ENCODE results near the gene TRAPPC3L. TPM values are rescaled to one million over a fixed set of nuclear protein-coding genes. Genes with fewer than 3 reads are reported as not detected.

Gene TRAPPC3L
- total RNA-seq, 1 donor from 2014 or later, result 1.4 TPM

GRCh38 chr6:116557893-116558292, 12.4 kb upstream of the TRAPPC3L start:
- DNase-seq (ENCODE audit: low spot score), result peak; percentile 89

- DNase-seq (ENCODE audit: low spot score), result no peak
Observed at GRCh38 chr6:116556814-116557415, 11.4 kb upstream of the TRAPPC3L start.

- no peak for DNase-seq (ENCODE audit: low spot score)
Observed at GRCh38 chr6:116556065-116556464, 10.6 kb upstream of the TRAPPC3L start.

GRCh38 chr6:116553451-116553850, 8.0 kb upstream of the TRAPPC3L start, which contains the start of gene CALHM4:
Gene CALHM4 (plus strand): TSS chr6:116553751. CDS start chr6:116553794, 43 bp downstream.
- no peak for DNase-seq (ENCODE audit: low spot score)

GRCh38 chr6:116550796-116551195, 5.3 kb upstream of the TRAPPC3L start:
- no peak for DNase-seq (ENCODE audit: low spot score)

GRCh38 chr6:116547358-116547757, 1.9 kb upstream of the TRAPPC3L start:
- DNase-seq (ENCODE audit: low spot score), result no peak

GRCh38 chr6:116543149-116543548, 2.3 kb downstream of the TRAPPC3L start:
- no peak for DNase-seq (ENCODE audit: low spot score)

GRCh38 chr6:116542426-116542825, 3.1 kb downstream of the TRAPPC3L start:
- no peak for DNase-seq (ENCODE audit: low spot score)

GRCh38 chr6:116536216-116536621, 9.3 kb downstream of the TRAPPC3L start:
- DNase-seq (ENCODE audit: low spot score), result peak; percentile 74

- no peak for DNase-seq (ENCODE audit: low spot score)
Observed at GRCh38 chr6:116535109-116535508, 10.4 kb downstream of the TRAPPC3L start.

- no peak for DNase-seq (ENCODE audit: low spot score)
Observed at GRCh38 chr6:116533233-116533957, 12.1 kb downstream of the TRAPPC3L start.

- peak; percentile 64 for DNase-seq (ENCODE audit: low spot score)
Observed at GRCh38 chr6:116531675-116532570, 13.6 kb downstream of the TRAPPC3L start.

- DNase-seq (ENCODE audit: low spot score), result no peak
Observed at GRCh38 chr6:116530436-116530835, 15.0 kb downstream of the TRAPPC3L start.

- no peak for DNase-seq (ENCODE audit: low spot score)
Observed at GRCh38 chr6:116529466-116530290, 15.8 kb downstream of the TRAPPC3L start.

- DNase-seq (ENCODE audit: low spot score), result peak; percentile 17
Observed at GRCh38 chr6:116528780-116529179, 16.7 kb downstream of the TRAPPC3L start.

- no peak for DNase-seq (ENCODE audit: low spot score)
Observed at GRCh38 chr6:116528133-116528532, 17.4 kb downstream of the TRAPPC3L start.

GRCh38 chr6:116524236-116524635, 21.2 kb downstream of the TRAPPC3L start:
- no peak for DNase-seq (ENCODE audit: low spot score)

- no peak for DNase-seq (ENCODE audit: low spot score)
Observed at GRCh38 chr6:116522896-116523295, 22.6 kb downstream of the TRAPPC3L start.

GRCh38 chr6:116518621-116519368, 26.7 kb downstream of the TRAPPC3L start:
- DNase-seq (ENCODE audit: low spot score), result no peak

GRCh38 chr6:116515141-116515540, 30.3 kb downstream of the TRAPPC3L start:
- no peak for DNase-seq (ENCODE audit: low spot score)

GRCh38 chr6:116514111-116514510, 31.4 kb downstream of the TRAPPC3L start:
- no peak for DNase-seq (ENCODE audit: low spot score)
